Measurements from ENCODE around the gene PSME3IP1. TPM values are rescaled to one million over a fixed set of nuclear protein-coding genes. Genes with fewer than 3 reads are reported as not detected.

PSME3IP1 gene
- total and polyA plus RNA-seq, 11 donors, result 37.8 to 74.6 (median 65.8) TPM

- Histone ChIP-seq H3K27ac (no peak overlapping the region), H3K27me3 (no peaks in the 10 kb centered on the region), H3K9me3 (no peaks in the 10 kb centered on the region), H3K36me3 (peaks cover 0 to 72% (median 56%) of the 10 kb centered on the region in 9 donors), H3K4me1 (peaks cover 0 to 40% (median 21%) of the 10 kb centered on the region in 12 donors), H3K4me3 (no peak overlapping the region)
- 79 to 88% (median 82%) methylated on average over 4 of the region's 4 CpGs for WGBS, 4 donors
- ATAC-seq, result no peak
- DNase-seq, result no peak
- TF ChIP-seq POLR2A (IDR thresholded peaks at IDR 0.05), result no peak
- no peak for TF ChIP-seq CTCF (IDR thresholded peaks at IDR 0.05)
- intact Hi-C loops (cut with DNase I), result loop anchor here in 1 of 10 donors (10.0 kb wide), 1 partner anchor 208 kb away; no protein-coding TSS in a partner anchor
Observed at GRCh38 chr16:57152096-57153093, 33.4 kb downstream of the PSME3IP1 start.

- intact Hi-C loops (cut with DNase I), result loop anchor here in 1 of 10 donors (10.0 kb wide), 1 partner anchor 207 kb away; no protein-coding TSS in a partner anchor
- ATAC-seq, result no peak
Observed at GRCh38 chr16:57151369-57151768, 34.5 kb downstream of the PSME3IP1 start.

GRCh38 chr16:57150682-57151330 lies 35.0 kb downstream of the PSME3IP1 start:
- ATAC-seq (no peak), DNase-seq (no peak)
- Histone ChIP-seq H3K9me3 (no peaks in the 10 kb centered on the region), H3K27me3 (no peaks in the 10 kb centered on the region), H3K4me1 (peaks cover 5 to 56% (median 33%) of the 10 kb centered on the region in 12 donors), H3K4me3 (no peak overlapping the region), H3K36me3 (peaks cover 0 to 65% (median 40%) of the 10 kb centered on the region in 9 donors), H3K27ac (peak overlapping the region in 1 of 12 donors; percentile 88)
- TF ChIP-seq POLR2A (IDR thresholded peaks at IDR 0.05), result no peak
- no peak for TF ChIP-seq CTCF (IDR thresholded peaks at IDR 0.05)
- WGBS, 4 donors, result 83 to 87% (median 85%) methylated on average over 8 to 9 of the region's 9 CpGs
- intact Hi-C loops (cut with DNase I), result loop anchor here in 1 of 10 donors (10.0 kb wide), 1 partner anchor 206 kb away; no protein-coding TSS in a partner anchor

More at GRCh38 chr16:57151369-57151768, 34.5 kb downstream of the PSME3IP1 start:
- no peaks in the 10 kb centered on the region for H3K27me3 ChIP-seq
- H3K9me3 ChIP-seq, result no peaks in the 10 kb centered on the region
- H3K4me3 ChIP-seq, result no peak overlapping the region
- H3K27ac ChIP-seq, result no peak overlapping the region
- WGBS, 4 donors, result 66 to 77% (median 76%) methylated on average over 2 of the region's 2 CpGs
- H3K4me1 ChIP-seq, result peaks cover 5 to 50% (median 30%) of the 10 kb centered on the region in 12 donors
- H3K36me3 ChIP-seq, result peaks cover 0 to 65% (median 46%) of the 10 kb centered on the region in 9 donors
- TF ChIP-seq CTCF (IDR thresholded peaks at IDR 0.05) (no peak), POLR2A (IDR thresholded peaks at IDR 0.05) (no peak)
- DNase-seq, result no peak
